Sigmoid colon (tissue), 4 donors: Measurements from ENCODE around the gene MAMSTR.
A peak's percentile ranks its signal among the peaks of the same experiment; 100 is the strongest.

Experiments used
- CTCF ChIP-seq, 4 experiments: fragments of 450-650 bp in 3 of 4; fragments of 200-600 bp in 1 of 4; IDR thresholded peaks; one replicate each; pipeline ENCODE4 v1.5.1; 2016 to 2019; ENCODE audit warnings: antibody characterized with exemption in 4 of 4, mild to moderate bottlenecking in 3 of 4, moderate library complexity in 2 of 4
- POLR2AphosphoS5 ChIP-seq, 4 donors: sonication (generic); formaldehyde crosslinking; IDR thresholded peaks; one replicate each; pipeline ENCODE4 v1.6.1; 2017; ENCODE audit warnings: antibody characterized with exemption in 4 of 4

- no peak for TF ChIP-seq CTCF (IDR thresholded peaks at IDR 0.05)
- peak in 3 of 4 donors; percentile 33 to 56 (median 56) for TF ChIP-seq POLR2AphosphoS5 (IDR thresholded peaks at IDR 0.05)
These were observed 5.5 kb upstream of the MAMSTR start for GRCh38 chr19:48724796-48725753.
